Liver (tissue), 9 donors: ENCODE results near the gene PGLYRP3. TPM values are rescaled to one million over a fixed set of nuclear protein-coding genes. Genes with fewer than 3 reads are reported as not detected.

Source experiments
- DNase-seq: peaks from one replicate; pipeline ENCODE4 v3.0.0-alpha.2; 2017; ENCODE audit warnings: low spot score
- H3K27ac ChIP-seq, 2 donors: one replicate each; pipeline ENCODE4 v1.7.0; 2013; ENCODE audit warnings: inconsistent platforms in 2 of 2, low read length in 2 of 2, control low read depth in 1 of 2, low read depth in 1 of 2, mild to moderate bottlenecking in 1 of 2
- H3K27me3 ChIP-seq, 4 donors: one replicate each; pipeline versions ENCODE4 v1.6.1 to v1.7.0; 2013; ENCODE audit warnings: low read length in 3 of 4, inconsistent platforms in 1 of 4, mild to moderate bottlenecking in 1 of 4, moderate library complexity in 1 of 4; ENCODE audit not compliant: control insufficient read depth in 4 of 4, insufficient read depth in 4 of 4
- H3K36me3 ChIP-seq, 4 donors: one replicate each; pipeline versions ENCODE4 v1.6.1 to v1.7.0; 2013; ENCODE audit warnings: low read length in 3 of 4, mild to moderate bottlenecking in 3 of 4, low read depth in 1 of 4, moderate library complexity in 1 of 4; ENCODE audit not compliant: control insufficient read depth in 4 of 4, insufficient read depth in 3 of 4
- H3K4me1 ChIP-seq, 4 donors: one replicate each; pipeline versions ENCODE4 v1.6.1 to v1.7.0; 2013; ENCODE audit warnings: low read length in 3 of 4, mild to moderate bottlenecking in 3 of 4, moderate library complexity in 1 of 4; ENCODE audit not compliant: control insufficient read depth in 4 of 4, insufficient read depth in 4 of 4
- H3K4me3 ChIP-seq, 3 donors: one replicate each; pipeline versions ENCODE4 v1.6.1 to v1.7.0; 2013; ENCODE audit warnings: low read length in 3 of 3, control low read depth in 1 of 3, low read depth in 1 of 3, mild to moderate bottlenecking in 1 of 3
- H3K9ac ChIP-seq, 2 donors: one replicate each; pipeline ENCODE4 v1.7.0; 2013; ENCODE audit warnings: low read length in 2 of 2, mild to moderate bottlenecking in 2 of 2, moderate library complexity in 2 of 2, control low read depth in 1 of 2, low read depth in 1 of 2
- H3K9me3 ChIP-seq, 4 donors: one replicate each; pipeline versions ENCODE4 v1.6.1 to v1.7.0; 2013; ENCODE audit warnings: low read length in 3 of 4; ENCODE audit not compliant: control insufficient read depth in 4 of 4
- EGR1 ChIP-seq, 2 donors: IDR thresholded peaks; 2 replicates each; pipeline ENCODE4 v1.6.1; 2016 to 2018; ENCODE audit warnings: antibody characterized with exemption in 2 of 2, low read depth in 2 of 2
- FOXA1 ChIP-seq: IDR thresholded peaks from 2 replicates; pipeline ENCODE4 v1.6.1; 2016; ENCODE audit warnings: antibody characterized with exemption
- FOXA2 ChIP-seq: IDR thresholded peaks from 2 replicates; pipeline ENCODE4 v1.6.1; 2016; ENCODE audit warnings: antibody characterized with exemption
- GABPA ChIP-seq, 2 donors: IDR thresholded peaks in 1 of 2; conservative IDR thresholded peaks in 1 of 2; 2 replicates each; pipeline ENCODE4 v1.6.1; 2016; ENCODE audit warnings: antibody characterized with exemption in 2 of 2, mild to moderate bottlenecking in 1 of 2, moderate library complexity in 1 of 2
- HNF4A ChIP-seq, 2 donors: conservative IDR thresholded peaks; 2 replicates each; pipeline ENCODE4 v1.6.1; 2016; ENCODE audit warnings: antibody characterized with exemption in 2 of 2, mild to moderate bottlenecking in 2 of 2
- HNF4G ChIP-seq: IDR thresholded peaks from 2 replicates; pipeline ENCODE4 v1.6.1; 2016; ENCODE audit warnings: antibody characterized with exemption
- JUND ChIP-seq, 2 donors: IDR thresholded peaks; 2 replicates each; pipeline ENCODE4 v1.6.1; 2016; ENCODE audit warnings: antibody characterized with exemption in 2 of 2
- NR2F2 ChIP-seq: IDR thresholded peaks from 2 replicates; pipeline ENCODE4 v1.6.1; 2016; ENCODE audit warnings: antibody characterized with exemption
- RAD21 ChIP-seq, 2 donors: IDR thresholded peaks; 2 replicates each; pipeline ENCODE4 v1.6.1; 2016; ENCODE audit warnings: antibody characterized with exemption in 2 of 2, mild to moderate bottlenecking in 2 of 2
- RXRA ChIP-seq, 2 donors: IDR thresholded peaks; 2 replicates each; pipeline ENCODE4 v1.6.1; 2017 to 2018; ENCODE audit warnings: antibody characterized with exemption in 2 of 2, mild to moderate bottlenecking in 1 of 2
- SP1 ChIP-seq: IDR thresholded peaks from 2 replicates; pipeline ENCODE4 v1.6.1; 2018; ENCODE audit warnings: antibody characterized with exemption, mild to moderate bottlenecking
- TAF1 ChIP-seq: conservative IDR thresholded peaks from 2 replicates; pipeline ENCODE4 v1.6.1; 2016; ENCODE audit warnings: antibody characterized with exemption, mild to moderate bottlenecking
- YY1 ChIP-seq: IDR thresholded peaks from 2 replicates; pipeline ENCODE4 v1.6.1; 2016; ENCODE audit warnings: antibody characterized with exemption, mild to moderate bottlenecking
- WGBS: extraction: QIAGEN DNeasy Blood & Tissue Kit; methylation state at CpG from one replicate; pipeline ENCODE4 v1.1.7; 2013; 5-methylcytosine and 5-hydroxymethylcytosine counted together
- polyA plus RNA-seq, 2 donors: library from polyadenylated mRNA; stranded (reverse) in 1 of 2; unstranded in 1 of 2; fragments of 200-250 nt in 1 of 2; fragments of >200 nt in 1 of 2; fragmentation: Nextera tagmentation in 1 of 2; extraction: Ambion mirVana in 1 of 2; gene quantifications; one replicate each; pipeline versions ENCODE4 v1.2.1 to v1.2.3, GENCODE V29; 2013 to 2015
- total RNA-seq, 2 donors: library from RNA; depleted of rRNA; stranded (reverse); fragments of >200 nt; gene quantifications; one replicate each; pipeline ENCODE4 v1.2.3, GENCODE V29; 2014
- TF ChIP-seq, protein P1 (sequence below): fragments of 150-350 bp; IDR thresholded peaks from 2 replicates; pipeline ENCODE4 v1.5.1; 2017; ENCODE audit warnings: improper control_type of control experiment, low read depth, low read length; ENCODE audit not compliant: missing input control
- TF ChIP-seq, protein P2 (sequence below): IDR thresholded peaks from 2 replicates; pipeline ENCODE4 v1.6.1; 2016; ENCODE audit warnings: antibody characterized with exemption
- TF ChIP-seq, protein P3 (sequence below): IDR thresholded peaks from 2 replicates; pipeline ENCODE4 v1.6.1; 2016; ENCODE audit warnings: antibody characterized with exemption
- TF ChIP-seq, protein P4 (sequence below): IDR thresholded peaks from 2 replicates; pipeline ENCODE4 v1.6.1; 2016; ENCODE audit warnings: antibody characterized with exemption
- TF ChIP-seq, protein P5 (sequence below): IDR thresholded peaks from 2 replicates; pipeline ENCODE4 v1.6.1; 2016; ENCODE audit warnings: antibody characterized with exemption, mild to moderate bottlenecking
- donor health status: healthy.
- donor health status: healthy.
- donor health status: healthy.
- donor health status: healthy.
- donor health status: healthy.

The PGLYRP3 gene
- total and polyA plus RNA-seq, 4 donors = not detected

DNA sequence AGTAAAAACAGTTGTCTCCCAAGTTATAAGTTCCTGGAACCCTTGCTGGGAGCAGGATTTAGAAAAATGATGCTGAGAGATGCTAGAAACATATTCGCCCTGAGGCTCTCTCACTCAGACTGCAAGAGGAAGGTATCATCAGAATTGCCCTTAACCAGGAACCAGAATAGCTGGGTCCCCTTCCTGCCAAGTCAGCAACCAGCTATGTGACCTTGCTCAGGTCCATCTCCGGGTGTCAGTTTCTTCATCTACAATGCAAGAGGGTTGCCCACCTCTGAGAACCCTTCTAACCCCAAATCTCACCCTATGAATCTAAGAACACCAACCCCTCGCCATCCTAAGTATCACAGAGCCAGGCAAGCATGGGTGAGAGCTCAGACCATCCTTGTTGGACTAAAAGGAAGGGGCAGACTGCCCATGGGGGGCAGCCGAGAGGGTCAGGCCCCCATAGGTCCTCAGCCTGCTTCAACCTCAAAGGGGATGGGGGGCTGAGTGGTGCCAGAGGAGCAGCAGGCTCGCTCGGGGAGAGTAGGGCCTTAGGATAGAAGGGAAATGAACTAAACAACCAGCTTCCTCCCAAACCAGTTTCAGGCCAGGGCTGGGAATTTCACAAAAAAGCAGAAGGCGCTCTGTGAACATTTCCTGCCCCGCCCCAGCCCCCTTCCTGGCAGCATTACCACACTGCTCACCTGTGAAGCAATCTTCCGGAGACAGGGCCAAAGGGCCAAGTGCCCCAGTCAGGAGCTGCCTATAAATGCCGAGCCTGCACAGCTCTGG is 44.5 kb upstream of the PGLYRP3 start (continued):
- TF ChIP-seq, protein P1, sequence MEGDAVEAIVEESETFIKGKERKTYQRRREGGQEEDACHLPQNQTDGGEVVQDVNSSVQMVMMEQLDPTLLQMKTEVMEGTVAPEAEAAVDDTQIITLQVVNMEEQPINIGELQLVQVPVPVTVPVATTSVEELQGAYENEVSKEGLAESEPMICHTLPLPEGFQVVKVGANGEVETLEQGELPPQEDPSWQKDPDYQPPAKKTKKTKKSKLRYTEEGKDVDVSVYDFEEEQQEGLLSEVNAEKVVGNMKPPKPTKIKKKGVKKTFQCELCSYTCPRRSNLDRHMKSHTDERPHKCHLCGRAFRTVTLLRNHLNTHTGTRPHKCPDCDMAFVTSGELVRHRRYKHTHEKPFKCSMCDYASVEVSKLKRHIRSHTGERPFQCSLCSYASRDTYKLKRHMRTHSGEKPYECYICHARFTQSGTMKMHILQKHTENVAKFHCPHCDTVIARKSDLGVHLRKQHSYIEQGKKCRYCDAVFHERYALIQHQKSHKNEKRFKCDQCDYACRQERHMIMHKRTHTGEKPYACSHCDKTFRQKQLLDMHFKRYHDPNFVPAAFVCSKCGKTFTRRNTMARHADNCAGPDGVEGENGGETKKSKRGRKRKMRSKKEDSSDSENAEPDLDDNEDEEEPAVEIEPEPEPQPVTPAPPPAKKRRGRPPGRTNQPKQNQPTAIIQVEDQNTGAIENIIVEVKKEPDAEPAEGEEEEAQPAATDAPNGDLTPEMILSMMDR = no peak
- TF ChIP-seq GABPA (IDR thresholded peaks at IDR 0.05 in 1 of 2, conservative IDR thresholded peaks at IDR 0.05 in 1 of 2) = peak in 1 of 2 donors; percentile 55
- TF ChIP-seq, protein P2, sequence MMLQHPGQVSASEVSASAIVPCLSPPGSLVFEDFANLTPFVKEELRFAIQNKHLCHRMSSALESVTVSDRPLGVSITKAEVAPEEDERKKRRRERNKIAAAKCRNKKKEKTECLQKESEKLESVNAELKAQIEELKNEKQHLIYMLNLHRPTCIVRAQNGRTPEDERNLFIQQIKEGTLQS = no peak
- TF ChIP-seq FOXA1 = no peak
- TF ChIP-seq RAD21 (IDR thresholded peaks at IDR 0.05) = peak in 1 of 2 donors; percentile 44
- TF ChIP-seq, protein P3, sequence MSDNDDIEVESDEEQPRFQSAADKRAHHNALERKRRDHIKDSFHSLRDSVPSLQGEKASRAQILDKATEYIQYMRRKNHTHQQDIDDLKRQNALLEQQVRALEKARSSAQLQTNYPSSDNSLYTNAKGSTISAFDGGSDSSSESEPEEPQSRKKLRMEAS = peak; percentile 74
- TF ChIP-seq HNF4A (conservative IDR thresholded peaks at IDR 0.05) = peak; percentile 67 to 75
- TF ChIP-seq FOXA2 = no peak
- peak in 1 of 2 donors; percentile 27 for TF ChIP-seq EGR1 (IDR thresholded peaks at IDR 0.05; ENCODE audit: low read depth in 2 of 2)
- TF ChIP-seq HNF4G = no peak

DNA sequence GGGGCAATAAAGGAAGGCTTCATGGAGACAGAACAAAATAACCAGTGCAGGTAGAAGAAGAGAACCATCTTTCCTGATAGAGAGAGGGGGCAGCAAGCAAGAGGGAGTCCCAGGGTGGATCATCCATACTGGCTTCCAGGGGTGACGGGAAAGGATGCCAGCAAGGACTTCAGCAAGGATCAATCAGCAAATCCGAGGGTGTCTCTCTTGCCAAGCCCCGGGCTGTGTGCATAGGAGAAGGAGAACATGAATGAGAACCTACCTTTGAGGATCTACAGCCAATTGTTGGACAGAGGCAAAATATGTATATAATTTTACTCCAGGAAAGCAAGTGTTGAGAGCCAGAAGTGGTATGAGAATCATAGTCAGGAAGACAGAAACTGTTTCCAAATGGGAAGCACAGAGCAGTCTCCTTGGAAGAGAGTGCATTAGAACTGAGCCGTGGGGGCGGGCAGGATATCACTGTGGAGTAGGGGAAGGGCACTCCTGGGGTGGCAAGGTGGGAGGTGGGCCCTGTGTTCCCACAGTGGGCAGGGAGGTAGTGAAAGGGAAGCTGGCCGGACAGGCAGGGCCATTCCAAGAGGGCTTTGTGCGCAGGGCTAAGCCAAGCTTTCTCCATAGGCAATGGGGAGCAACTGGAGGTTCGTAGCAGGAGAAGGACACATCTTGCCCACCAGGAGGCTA is 43.8 kb upstream of the PGLYRP3 start:
- no peak overlapping the region for H3K4me3 ChIP-seq
- H3K4me1 ChIP-seq = peaks cover 0 to 11% (median 5%) of the 10 kb centered on the region in 4 donors
- H3K27me3 ChIP-seq = no peaks in the 10 kb centered on the region
- no peak for TF ChIP-seq NR2F2
- no peak for TF ChIP-seq GABPA (IDR thresholded peaks at IDR 0.05 in 1 of 2, conservative IDR thresholded peaks at IDR 0.05 in 1 of 2)
- no peak for TF ChIP-seq HNF4A (conservative IDR thresholded peaks at IDR 0.05)
- TF ChIP-seq FOXA1 = no peak
- TF ChIP-seq FOXA2 = no peak
- no peak for TF ChIP-seq RXRA (IDR thresholded peaks at IDR 0.05)
- no peak for TF ChIP-seq YY1
- no peak for TF ChIP-seq JUND (IDR thresholded peaks at IDR 0.05)
- TF ChIP-seq, protein P2 = no peak
- TF ChIP-seq TAF1 = no peak
- no peak for TF ChIP-seq EGR1 (IDR thresholded peaks at IDR 0.05; ENCODE audit: low read depth in 2 of 2)
- TF ChIP-seq, protein P4, sequence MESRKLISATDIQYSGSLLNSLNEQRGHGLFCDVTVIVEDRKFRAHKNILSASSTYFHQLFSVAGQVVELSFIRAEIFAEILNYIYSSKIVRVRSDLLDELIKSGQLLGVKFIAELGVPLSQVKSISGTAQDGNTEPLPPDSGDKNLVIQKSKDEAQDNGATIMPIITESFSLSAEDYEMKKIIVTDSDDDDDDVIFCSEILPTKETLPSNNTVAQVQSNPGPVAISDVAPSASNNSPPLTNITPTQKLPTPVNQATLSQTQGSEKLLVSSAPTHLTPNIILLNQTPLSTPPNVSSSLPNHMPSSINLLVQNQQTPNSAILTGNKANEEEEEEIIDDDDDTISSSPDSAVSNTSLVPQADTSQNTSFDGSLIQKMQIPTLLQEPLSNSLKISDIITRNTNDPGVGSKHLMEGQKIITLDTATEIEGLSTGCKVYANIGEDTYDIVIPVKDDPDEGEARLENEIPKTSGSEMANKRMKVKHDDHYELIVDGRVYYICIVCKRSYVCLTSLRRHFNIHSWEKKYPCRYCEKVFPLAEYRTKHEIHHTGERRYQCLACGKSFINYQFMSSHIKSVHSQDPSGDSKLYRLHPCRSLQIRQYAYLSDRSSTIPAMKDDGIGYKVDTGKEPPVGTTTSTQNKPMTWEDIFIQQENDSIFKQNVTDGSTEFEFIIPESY = no peak
- TF ChIP-seq HNF4G = no peak
- TF ChIP-seq RAD21 (IDR thresholded peaks at IDR 0.05) = no peak
- TF ChIP-seq SP1 = no peak
- TF ChIP-seq, protein P5, sequence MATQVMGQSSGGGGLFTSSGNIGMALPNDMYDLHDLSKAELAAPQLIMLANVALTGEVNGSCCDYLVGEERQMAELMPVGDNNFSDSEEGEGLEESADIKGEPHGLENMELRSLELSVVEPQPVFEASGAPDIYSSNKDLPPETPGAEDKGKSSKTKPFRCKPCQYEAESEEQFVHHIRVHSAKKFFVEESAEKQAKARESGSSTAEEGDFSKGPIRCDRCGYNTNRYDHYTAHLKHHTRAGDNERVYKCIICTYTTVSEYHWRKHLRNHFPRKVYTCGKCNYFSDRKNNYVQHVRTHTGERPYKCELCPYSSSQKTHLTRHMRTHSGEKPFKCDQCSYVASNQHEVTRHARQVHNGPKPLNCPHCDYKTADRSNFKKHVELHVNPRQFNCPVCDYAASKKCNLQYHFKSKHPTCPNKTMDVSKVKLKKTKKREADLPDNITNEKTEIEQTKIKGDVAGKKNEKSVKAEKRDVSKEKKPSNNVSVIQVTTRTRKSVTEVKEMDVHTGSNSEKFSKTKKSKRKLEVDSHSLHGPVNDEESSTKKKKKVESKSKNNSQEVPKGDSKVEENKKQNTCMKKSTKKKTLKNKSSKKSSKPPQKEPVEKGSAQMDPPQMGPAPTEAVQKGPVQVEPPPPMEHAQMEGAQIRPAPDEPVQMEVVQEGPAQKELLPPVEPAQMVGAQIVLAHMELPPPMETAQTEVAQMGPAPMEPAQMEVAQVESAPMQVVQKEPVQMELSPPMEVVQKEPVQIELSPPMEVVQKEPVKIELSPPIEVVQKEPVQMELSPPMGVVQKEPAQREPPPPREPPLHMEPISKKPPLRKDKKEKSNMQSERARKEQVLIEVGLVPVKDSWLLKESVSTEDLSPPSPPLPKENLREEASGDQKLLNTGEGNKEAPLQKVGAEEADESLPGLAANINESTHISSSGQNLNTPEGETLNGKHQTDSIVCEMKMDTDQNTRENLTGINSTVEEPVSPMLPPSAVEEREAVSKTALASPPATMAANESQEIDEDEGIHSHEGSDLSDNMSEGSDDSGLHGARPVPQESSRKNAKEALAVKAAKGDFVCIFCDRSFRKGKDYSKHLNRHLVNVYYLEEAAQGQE = no peak
- TF ChIP-seq, protein P1 = no peak
- no peaks in the 10 kb centered on the region for H3K36me3 ChIP-seq
- no peak overlapping the region for H3K9ac ChIP-seq
- H3K9me3 ChIP-seq = no peaks in the 10 kb centered on the region
- 89% methylated on average over 8 of the region's 8 CpGs for WGBS
- peak overlapping the region; percentile 24 to 31 for H3K27ac ChIP-seq
- DNase-seq = peak; percentile 29
